Smooth muscle cell (in vitro differentiated cells): ENCODE measurements around the gene TTR. TPM values are rescaled to one million over a fixed set of nuclear protein-coding genes. Genes with fewer than 3 reads are reported as not detected.

ENCODE experiments used
- DNase-seq: peaks from one replicate; lab custom pipeline; 2025; ENCODE audit not compliant: unreplicated experiment; lab: John Stamatoyannopoulos, UW
- H2AFZ ChIP-seq: fragments of 200-600 bp; sonication (generic); 2 replicates; pipeline ENCODE4 v1.6.0; 2016; ENCODE audit warnings: antibody characterized with exemption, low read depth, mild to moderate bottlenecking
- H3F3A ChIP-seq: fragments of 200-600 bp; sonication (generic); 2 replicates; pipeline ENCODE4 v1.6.0; 2017; ENCODE audit warnings: antibody characterized with exemption, low read depth
- H3K27ac ChIP-seq: fragments of 200-600 bp; sonication (generic); 2 replicates; pipeline ENCODE4 v1.5.1; 2016; ENCODE audit warnings: low read depth, mild to moderate bottlenecking
- H3K27me3 ChIP-seq: fragments of 200-600 bp; sonication (generic); 2 replicates; pipeline ENCODE4 v1.6.1; 2016; ENCODE audit warnings: low read depth, mild to moderate bottlenecking
- H3K36me3 ChIP-seq: fragments of 200-600 bp; sonication (generic); 2 replicates; pipeline ENCODE4 v1.5.1; 2016; ENCODE audit warnings: low read depth
- H3K4me1 ChIP-seq: fragments of 200-600 bp; sonication (generic); 2 replicates; pipeline ENCODE4 v1.5.1; 2016; ENCODE audit warnings: low read depth
- H3K4me2 ChIP-seq: fragments of 200-600 bp; sonication (generic); 2 replicates; pipeline ENCODE4 v1.6.0; 2016; ENCODE audit warnings: mild to moderate bottlenecking
- H3K4me3 ChIP-seq: fragments of 200-600 bp; sonication (generic); 2 replicates; pipeline ENCODE4 v1.5.1; 2016; ENCODE audit warnings: mild to moderate bottlenecking
- H3K79me2 ChIP-seq: fragments of 200-600 bp; sonication (generic); 2 replicates; pipeline ENCODE4 v1.6.0; 2016; ENCODE audit warnings: low read depth, mild to moderate bottlenecking
- H3K9ac ChIP-seq: fragments of 200-600 bp; sonication (generic); 2 replicates; pipeline ENCODE4 v1.6.0; 2016; ENCODE audit warnings: low read depth
- H3K9me3 ChIP-seq: fragments of 200-600 bp; sonication (generic); replicated peaks from 2 replicates; pipeline ENCODE4 v1.5.1; 2016; ENCODE audit warnings: low read depth
- H4K20me1 ChIP-seq: fragments of 200-600 bp; sonication (generic); 2 replicates; pipeline ENCODE4 v1.6.0; 2016; ENCODE audit warnings: low read depth
- CTCF ChIP-seq: fragments of 200-600 bp; sonication (generic); IDR thresholded peaks from 2 replicates; pipeline ENCODE4 v1.5.1; 2017; ENCODE audit warnings: borderline replicate concordance, mild to moderate bottlenecking, antibody characterized with exemption; ENCODE audit not compliant: insufficient read depth, poor library complexity, severe bottlenecking
- WGBS: methylation state at CpG from one replicate; pipeline ENCODE4 v1.1.7; 2016; ENCODE audit warnings: low lambda C conversion rate; 5-methylcytosine and 5-hydroxymethylcytosine counted together
- polyA plus RNA-seq: library from polyadenylated mRNA; unstranded; fragments of >200 nt; fragmentation: Nextera tagmentation; extraction: Ambion mirVana; gene quantifications from 2 replicates; pipeline ENCODE4 v1.2.1, GENCODE V29; 2016
- total RNA-seq: library from RNA; depleted of rRNA; stranded (reverse); fragments of >200 nt; gene quantifications from 2 replicates; pipeline ENCODE4 v1.2.3, GENCODE V29; 2014

Gene TTR
- total and polyA plus RNA-seq, 2 experiments from 2014 or later: 2.6 TPM; not detected in 1

GRCh38 chr18:31585991-31586390 lies 5.7 kb upstream of the TTR start:
- Histone ChIP-seq H4K20me1 (no peaks in the 10 kb centered on the region), H3K4me3 (no peak overlapping the region), H2AFZ (no peak overlapping the region), H3F3A (peaks cover 8% of the 10 kb centered on the region), H3K4me1 (peaks cover 5% of the 10 kb centered on the region), H3K4me2 (no peak overlapping the region), H3K27ac (no peak overlapping the region), H3K9me3 (no peaks in the 10 kb centered on the region), H3K79me2 (no peaks in the 10 kb centered on the region), H3K27me3 (no peaks in the 10 kb centered on the region), H3K9ac (no peak overlapping the region), H3K36me3 (no peaks in the 10 kb centered on the region)
- TF ChIP-seq CTCF: no peak
- no peak for DNase-seq
- 93% methylated on average over 5 of the region's 5 CpGs for WGBS

GRCh38 chr18:31586616-31587015 lies 5.1 kb upstream of the TTR start:
- 74% methylated on average over 5 of the region's 5 CpGs for WGBS
- H4K20me1 ChIP-seq: no peaks in the 10 kb centered on the region

GRCh38 chr18:31587529-31587928 lies 4.1 kb upstream of the TTR start:
- Histone ChIP-seq H3K9ac (no peak overlapping the region), H3K27me3 (no peaks in the 10 kb centered on the region), H3F3A (peaks cover under 1% of the 10 kb centered on the region), H2AFZ (no peak overlapping the region), H4K20me1 (no peaks in the 10 kb centered on the region), H3K4me2 (peak overlapping the region; percentile 48), H3K4me1 (peaks cover 5% of the 10 kb centered on the region), H3K4me3 (no peak overlapping the region), H3K27ac (peak overlapping the region; percentile 42), H3K36me3 (no peaks in the 10 kb centered on the region), H3K9me3 (no peaks in the 10 kb centered on the region), H3K79me2 (no peaks in the 10 kb centered on the region)
- TF ChIP-seq CTCF: no peak
- WGBS: 23% methylated on average over 4 of the region's 4 CpGs
- no peak for DNase-seq

More at GRCh38 chr18:31586616-31587015, 5.1 kb upstream of the TTR start:
- Histone ChIP-seq H3K9ac (no peak overlapping the region), H3K4me1 (peaks cover 5% of the 10 kb centered on the region), H3K4me3 (no peak overlapping the region), H2AFZ (no peak overlapping the region), H3F3A (peaks cover 8% of the 10 kb centered on the region), H3K9me3 (no peaks in the 10 kb centered on the region), H3K36me3 (no peaks in the 10 kb centered on the region), H3K4me2 (peak overlapping the region; percentile 48), H3K27ac (peak overlapping the region; percentile 42), H3K79me2 (no peaks in the 10 kb centered on the region), H3K27me3 (no peaks in the 10 kb centered on the region)
- no peak for DNase-seq
- no peak for TF ChIP-seq CTCF

GRCh38 chr18:31590570-31590969 lies 1.1 kb upstream of the TTR start:
- no peak overlapping the region for H3K27ac ChIP-seq
- no peak overlapping the region for H2AFZ ChIP-seq
- DNase-seq: no peak
- no peak overlapping the region for H3K4me2 ChIP-seq
- H3K4me3 ChIP-seq: no peak overlapping the region
- no peaks in the 10 kb centered on the region for H3K79me2 ChIP-seq
- no peaks in the 10 kb centered on the region for H3K36me3 ChIP-seq
- peaks cover 2% of the 10 kb centered on the region for H3F3A ChIP-seq
- H3K9me3 ChIP-seq: no peaks in the 10 kb centered on the region
- 89% methylated on average over 8 of the region's 8 CpGs for WGBS
- TF ChIP-seq CTCF: no peak
- H3K27me3 ChIP-seq: no peaks in the 10 kb centered on the region
- H3K9ac ChIP-seq: no peak overlapping the region
- no peaks in the 10 kb centered on the region for H4K20me1 ChIP-seq
- peaks cover 5% of the 10 kb centered on the region for H3K4me1 ChIP-seq
